Astrocyte (in vitro differentiated cells and primary cell): ENCODE results near the gene FBLN5. TPM values are rescaled to one million over a fixed set of nuclear protein-coding genes. Genes with fewer than 3 reads are reported as not detected.

Experiments
- DNase-seq: peaks from one replicate; pipeline ENCODE4 v3.0.0-alpha.2; 2010; ENCODE audit warnings: low read depth
- FAIRE-seq: peaks from 2 replicates; lab custom pipeline; 2011; peaks lifted over from hg19 to GRCh38; lab: Jason Lieb, UNC
- H2AFZ ChIP-seq: 2 replicates; pipeline ENCODE4 v1.6.0; 2012; ENCODE audit warnings: low read depth, low read length, inconsistent platforms
- H3K27ac ChIP-seq: 2 replicates; pipeline ENCODE4 v1.5.1; 2011; ENCODE audit warnings: low read depth, low read length, inconsistent platforms
- H3K27me3 ChIP-seq: 2 replicates; pipeline ENCODE4 v1.6.0; 2011; ENCODE audit warnings: low read length, inconsistent platforms; ENCODE audit not compliant: insufficient read depth
- H3K36me3 ChIP-seq: 2 replicates; pipeline ENCODE4 v1.5.1; 2011; ENCODE audit warnings: low read length, inconsistent platforms; ENCODE audit not compliant: insufficient read depth
- H3K4me1 ChIP-seq: 2 replicates; pipeline ENCODE4 v1.5.1; 2011; ENCODE audit warnings: low read length, inconsistent platforms; ENCODE audit not compliant: insufficient read depth
- H3K4me2 ChIP-seq: 2 replicates; pipeline ENCODE4 v1.6.0; 2012; ENCODE audit warnings: low read length, inconsistent platforms
- H3K4me3 ChIP-seq: 2 replicates; pipeline ENCODE4 v1.5.1; 2011; ENCODE audit warnings: low read depth, mild to moderate bottlenecking, low read length, inconsistent platforms; ENCODE audit not compliant: insufficient read depth
- H3K79me2 ChIP-seq: 2 replicates; pipeline ENCODE4 v1.6.0; 2012; ENCODE audit warnings: mild to moderate bottlenecking, low read length, inconsistent platforms; ENCODE audit not compliant: insufficient read depth
- H3K9ac ChIP-seq: 2 replicates; pipeline ENCODE4 v1.6.0; 2012; ENCODE audit warnings: mild to moderate bottlenecking, low read length, inconsistent platforms
- H3K9me3 ChIP-seq: 2 replicates; pipeline ENCODE4 v1.5.1; 2012; ENCODE audit warnings: low read depth, mild to moderate bottlenecking, low read length, inconsistent platforms; ENCODE audit not compliant: insufficient read depth
- H4K20me1 ChIP-seq: 2 replicates; pipeline ENCODE4 v1.6.0; 2012; ENCODE audit warnings: low read length, inconsistent platforms; ENCODE audit not compliant: insufficient read depth
- H3K27ac Mint-ChIP-seq: one replicate; pipeline ENCODE4 v1.8.0; 2021; ENCODE audit warnings: mild to moderate bottlenecking, mixed read lengths; ENCODE audit not compliant: unreplicated experiment
- H3K27me3 Mint-ChIP-seq: one replicate; pipeline ENCODE4 v1.8.0; 2021; ENCODE audit warnings: low read depth, mixed read lengths; ENCODE audit not compliant: unreplicated experiment
- H3K36me3 Mint-ChIP-seq: one replicate; pipeline ENCODE4 v1.8.0; 2021; ENCODE audit warnings: low read depth, mixed read lengths; ENCODE audit not compliant: unreplicated experiment
- H3K4me1 Mint-ChIP-seq: one replicate; pipeline ENCODE4 v1.8.0; 2021; ENCODE audit warnings: low read depth, mixed read lengths; ENCODE audit not compliant: unreplicated experiment
- H3K4me3 Mint-ChIP-seq: one replicate; pipeline ENCODE4 v1.8.0; 2021; ENCODE audit warnings: mild to moderate bottlenecking, moderate library complexity, mixed read lengths; ENCODE audit not compliant: unreplicated experiment
- H3K9me3 Mint-ChIP-seq: one replicate; pipeline ENCODE4 v1.8.0; 2021; ENCODE audit warnings: mild to moderate bottlenecking, mixed read lengths; ENCODE audit not compliant: unreplicated experiment
- EZH2 ChIP-seq: IDR thresholded peaks from 2 replicates; pipeline ENCODE4 v1.6.1; 2012; ENCODE audit warnings: mild to moderate bottlenecking, low read length, inconsistent platforms; ENCODE audit not compliant: insufficient read depth
- total RNA-seq: library from RNA; stranded (reverse); gene quantifications from 2 replicates; pipeline ENCODE4 v1.2.1, GENCODE V29; 2021
- TF ChIP-seq, protein P1 (sequence below): IDR thresholded peaks from 2 replicates; pipeline ENCODE4 v1.5.1; 2011; ENCODE audit warnings: low read depth, mild to moderate bottlenecking, inconsistent platforms, low read length, moderate library complexity; ENCODE audit not compliant: insufficient read depth

The FBLN5 gene
- total RNA-seq, 1 donor from 2014 or later, result 12.5 TPM

DNA sequence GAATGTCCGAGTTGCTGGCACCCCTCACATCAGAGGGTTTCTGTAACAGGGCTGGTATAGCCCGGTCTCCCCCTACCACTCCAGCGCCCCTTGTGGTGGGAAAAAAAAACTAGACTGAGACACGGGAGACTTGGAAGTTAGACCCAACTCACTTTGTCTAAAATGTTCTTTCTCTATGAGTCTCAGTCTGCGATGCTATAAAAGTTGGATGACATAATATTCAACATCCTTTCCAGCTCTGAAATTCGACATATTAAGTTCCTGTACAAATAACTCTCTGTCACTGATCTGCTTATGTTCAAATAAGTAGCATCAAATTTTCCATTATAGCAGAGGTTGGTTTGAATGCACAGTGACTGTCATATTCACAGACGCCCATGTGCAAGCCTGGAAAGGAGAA is 54.5 kb downstream of the FBLN5 start:
- no peak for FAIRE-seq

DNA sequence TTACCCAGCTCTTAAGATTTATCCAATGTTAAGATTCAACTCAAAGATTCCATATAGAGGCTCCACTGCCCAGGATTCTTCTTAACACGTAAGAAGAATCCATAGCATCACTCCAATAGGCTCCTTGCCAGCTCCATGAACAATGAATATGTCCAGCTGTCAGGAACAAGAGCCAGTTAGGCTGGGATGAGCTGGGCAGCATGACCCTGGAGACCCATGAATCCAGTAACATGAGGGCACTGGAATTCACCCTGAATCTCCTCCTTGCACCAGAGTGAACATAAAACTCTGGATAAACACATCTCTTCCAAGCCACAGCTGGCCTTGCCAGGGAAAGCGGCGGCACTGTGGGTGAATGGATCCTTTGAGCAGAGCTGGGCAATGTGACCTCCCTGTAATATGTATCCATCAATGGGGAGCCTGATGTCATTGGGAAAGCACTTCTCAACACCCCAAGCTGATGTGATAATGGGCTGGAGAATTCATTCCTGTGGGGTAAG is 55.7 kb downstream of the FBLN5 start:
- Histone ChIP-seq H3K4me1 (peaks cover 4% of the 10 kb centered on the region), H3K4me2 (no peak overlapping the region), H3K79me2 (no peaks in the 10 kb centered on the region), H2AFZ (no peak overlapping the region), H3K27me3 (no peaks in the 10 kb centered on the region), H3K9ac (no peak overlapping the region), H3K4me3 (no peak overlapping the region), H4K20me1 (no peaks in the 10 kb centered on the region), H3K36me3 (no peaks in the 10 kb centered on the region), H3K27ac (no peak overlapping the region), H3K9me3 (no peaks in the 10 kb centered on the region)
- Mint-ChIP-seq H3K36me3 (no peaks in the 10 kb centered on the region), H3K4me3 (no peak overlapping the region), H3K27ac (no peak overlapping the region), H3K27me3 (peaks cover 28% of the 10 kb centered on the region), H3K4me1 (peaks cover 5% of the 10 kb centered on the region), H3K9me3 (peaks cover 3% of the 10 kb centered on the region)
- peak; percentile 70 for DNase-seq
- TF ChIP-seq EZH2, result no peak
- TF ChIP-seq, protein P1, sequence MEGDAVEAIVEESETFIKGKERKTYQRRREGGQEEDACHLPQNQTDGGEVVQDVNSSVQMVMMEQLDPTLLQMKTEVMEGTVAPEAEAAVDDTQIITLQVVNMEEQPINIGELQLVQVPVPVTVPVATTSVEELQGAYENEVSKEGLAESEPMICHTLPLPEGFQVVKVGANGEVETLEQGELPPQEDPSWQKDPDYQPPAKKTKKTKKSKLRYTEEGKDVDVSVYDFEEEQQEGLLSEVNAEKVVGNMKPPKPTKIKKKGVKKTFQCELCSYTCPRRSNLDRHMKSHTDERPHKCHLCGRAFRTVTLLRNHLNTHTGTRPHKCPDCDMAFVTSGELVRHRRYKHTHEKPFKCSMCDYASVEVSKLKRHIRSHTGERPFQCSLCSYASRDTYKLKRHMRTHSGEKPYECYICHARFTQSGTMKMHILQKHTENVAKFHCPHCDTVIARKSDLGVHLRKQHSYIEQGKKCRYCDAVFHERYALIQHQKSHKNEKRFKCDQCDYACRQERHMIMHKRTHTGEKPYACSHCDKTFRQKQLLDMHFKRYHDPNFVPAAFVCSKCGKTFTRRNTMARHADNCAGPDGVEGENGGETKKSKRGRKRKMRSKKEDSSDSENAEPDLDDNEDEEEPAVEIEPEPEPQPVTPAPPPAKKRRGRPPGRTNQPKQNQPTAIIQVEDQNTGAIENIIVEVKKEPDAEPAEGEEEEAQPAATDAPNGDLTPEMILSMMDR, result no peak
- no peak for FAIRE-seq

More for the DNA sequence above, 54.5 kb downstream of the FBLN5 start:
- Histone ChIP-seq H3K9me3 (no peaks in the 10 kb centered on the region), H3K36me3 (no peaks in the 10 kb centered on the region), H2AFZ (no peak overlapping the region), H3K79me2 (no peaks in the 10 kb centered on the region), H3K9ac (no peak overlapping the region), H4K20me1 (no peaks in the 10 kb centered on the region), H3K4me3 (no peak overlapping the region), H3K4me1 (peaks cover 4% of the 10 kb centered on the region), H3K27me3 (peaks cover 3% of the 10 kb centered on the region), H3K4me2 (no peak overlapping the region), H3K27ac (no peak overlapping the region)
- Mint-ChIP-seq H3K27me3 (peaks cover 31% of the 10 kb centered on the region), H3K27ac (no peak overlapping the region), H3K36me3 (peaks cover 2% of the 10 kb centered on the region), H3K4me1 (peaks cover 5% of the 10 kb centered on the region), H3K4me3 (no peak overlapping the region), H3K9me3 (peaks cover 7% of the 10 kb centered on the region)
- no peak for DNase-seq
- TF ChIP-seq EZH2, result no peak
- TF ChIP-seq, protein P1, result peak; percentile 33

DNA sequence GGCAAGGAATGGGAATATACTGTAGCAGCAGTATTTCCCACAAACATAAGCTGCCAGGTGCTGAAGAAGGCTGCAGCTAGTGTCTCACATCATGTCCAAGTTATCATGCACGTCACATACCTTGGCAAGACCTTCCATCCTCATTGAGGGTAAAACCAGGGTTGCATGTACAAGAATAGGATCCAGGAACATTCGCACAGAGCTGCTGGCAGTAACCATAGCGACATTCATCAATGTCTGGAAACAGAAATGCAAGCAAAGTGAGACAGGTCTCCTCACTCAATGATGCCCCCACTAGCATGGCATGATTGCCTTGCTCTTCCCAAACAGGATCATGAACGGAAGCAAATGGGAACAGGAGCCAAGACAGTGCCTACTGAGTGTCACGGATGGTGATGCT is 56.4 kb downstream of the FBLN5 start:
- Mint-ChIP-seq H3K27ac (no peak overlapping the region), H3K4me3 (no peak overlapping the region), H3K9me3 (peaks cover 3% of the 10 kb centered on the region), H3K36me3 (no peaks in the 10 kb centered on the region), H3K4me1 (peaks cover 5% of the 10 kb centered on the region), H3K27me3 (peaks cover 27% of the 10 kb centered on the region)
- H4K20me1 ChIP-seq, result no peaks in the 10 kb centered on the region
- H2AFZ ChIP-seq, result no peak overlapping the region
- H3K4me3 ChIP-seq, result no peak overlapping the region
- no peaks in the 10 kb centered on the region for H3K9me3 ChIP-seq
- no peak overlapping the region for H3K27ac ChIP-seq
- H3K4me1 ChIP-seq, result peaks cover 4% of the 10 kb centered on the region
- FAIRE-seq (no peak), DNase-seq (no peak)
- no peak for TF ChIP-seq EZH2
- TF ChIP-seq, protein P1, result no peak
- H3K79me2 ChIP-seq, result no peaks in the 10 kb centered on the region
- H3K4me2 ChIP-seq, result no peak overlapping the region
- no peaks in the 10 kb centered on the region for H3K36me3 ChIP-seq
- H3K9ac ChIP-seq, result no peak overlapping the region
- H3K27me3 ChIP-seq, result no peaks in the 10 kb centered on the region
